PC-9 (cell line): Measurements from ENCODE around the gene PAEP.

Experiments
- CTCF ChIP-seq: fragments of 200-600 bp; sonication (generic); conservative IDR thresholded peaks from 2 replicates; pipeline ENCODE4 v1.6.1; 2017; ENCODE audit warnings: mixed run types, antibody characterized with exemption, mild to moderate bottlenecking, moderate library complexity
- EZH2 ChIP-seq: fragments of 200-600 bp; sonication (generic); IDR thresholded peaks from 2 replicates; pipeline ENCODE4 v1.8.0; 2017; ENCODE audit warnings: antibody characterized with exemption, low read depth

GRCh38 chr9:135512904-135513303, 48.7 kb upstream of the PAEP start:
- TF ChIP-seq CTCF (no peak), EZH2 (no peak)
